PC-3 (cell line): ENCODE data around the gene TIMM17B. TPM values are rescaled to one million over a fixed set of nuclear protein-coding genes. Genes with fewer than 3 reads are reported as not detected.

ENCODE experiments used
- ATAC-seq: fragments of 200-7000 bp; cut with Tn5 transposase; 2 replicates; pipeline ENCODE4 v1.9.1; 2020; ENCODE audit warnings: mild to moderate bottlenecking, moderate library complexity
- BruUV-seq: library from RNA; stranded (reverse); fragments of 400-500 nt; replicated peaks from 2 replicates; lab custom pipeline; 2021; lab: Mats Ljungman, UMichigan
- CTCF ChIA-PET: fragments of 300-600 bp; sonication (Branson Sonifier 250); formaldehyde crosslinking; loops from one replicate; lab custom pipeline; 2022; ENCODE audit warnings: antibody characterized with exemption; lab: Charles Lee
- POLR2A ChIA-PET: fragments of 300-600 bp; sonication (Branson Sonifier 250); formaldehyde crosslinking; loops from one replicate; lab custom pipeline; 2022; ENCODE audit warnings: antibody characterized with exemption; ENCODE audit not compliant: unreplicated experiment; lab: Charles Lee
- DNase-seq: peaks from one replicate; pipeline ENCODE4 v3.0.0-alpha.2; 2015
- H2AFZ ChIP-seq: fragments of 300-600 bp; sonication (generic); 2 replicates; pipeline ENCODE4 v1.6.0; 2016; ENCODE audit warnings: antibody characterized with exemption, low read length
- H3F3A ChIP-seq: fragments of 300-600 bp; sonication (generic); one replicate; pipeline ENCODE4 v1.6.0; 2017; ENCODE audit warnings: antibody characterized with exemption, low read length, control low read depth, mild to moderate bottlenecking; ENCODE audit not compliant: unreplicated experiment
- H3K27ac ChIP-seq: fragments of 300-600 bp; sonication (generic); 2 replicates; pipeline ENCODE4 v1.5.1; 2016; ENCODE audit warnings: mild to moderate bottlenecking, low read length
- H3K27me3 ChIP-seq: fragments of 300-600 bp; sonication (generic); 2 replicates; pipeline ENCODE4 v1.6.1; 2016; ENCODE audit warnings: low read length, mixed read lengths
- H3K36me3 ChIP-seq: fragments of 300-600 bp; sonication (generic); 2 replicates; pipeline ENCODE4 v1.6.1; 2016; ENCODE audit warnings: low read depth, mixed run types, low read length, mixed read lengths
- H3K4me1 ChIP-seq: fragments of 300-600 bp; sonication (generic); 2 replicates; pipeline ENCODE4 v1.5.1; 2016; ENCODE audit warnings: low read length; ENCODE audit not compliant: insufficient read depth
- H3K4me2 ChIP-seq: fragments of 300-600 bp; sonication (generic); 2 replicates; pipeline ENCODE4 v1.6.0; 2016; ENCODE audit warnings: low read length
- H3K4me3 ChIP-seq: fragments of 300-600 bp; sonication (generic); 2 replicates; pipeline ENCODE4 v1.5.1; 2016; ENCODE audit warnings: mild to moderate bottlenecking, low read length, mixed read lengths
- H3K79me2 ChIP-seq: fragments of 300-600 bp; sonication (generic); 2 replicates; pipeline ENCODE4 v1.6.1; 2017; ENCODE audit warnings: low read length, mixed read lengths
- H3K9ac ChIP-seq: fragments of 300-600 bp; sonication (generic); 2 replicates; pipeline ENCODE4 v1.6.0; 2016; ENCODE audit warnings: mild to moderate bottlenecking, low read length
- H3K9me2 ChIP-seq: fragments of 300-600 bp; sonication (generic); replicated peaks from 2 replicates; pipeline ENCODE4 v1.6.1; 2016; ENCODE audit warnings: mixed run types, low read length, mixed read lengths
- H3K9me3 ChIP-seq: fragments of 300-600 bp; sonication (generic); 2 replicates; pipeline ENCODE4 v1.6.1; 2016; ENCODE audit warnings: low read length, mixed read lengths
- H4K20me1 ChIP-seq: fragments of 300-600 bp; sonication (generic); 2 replicates; pipeline ENCODE4 v1.6.1; 2016; ENCODE audit warnings: low read length, mixed read lengths
- CTCF ChIP-seq: fragments of 300-600 bp; sonication (generic); conservative IDR thresholded peaks from 2 replicates; pipeline ENCODE4 v1.5.1; 2017; ENCODE audit warnings: antibody characterized with exemption, low read depth, mild to moderate bottlenecking, low read length
- EZH2 ChIP-seq: fragments of 300-600 bp; sonication (generic); IDR thresholded peaks from one replicate; pipeline ENCODE4 v1.6.1; 2017; ENCODE audit warnings: antibody characterized with exemption, mild to moderate bottlenecking, low read length; ENCODE audit not compliant: unreplicated experiment
- EZH2phosphoT487 ChIP-seq: fragments of 300-600 bp; sonication (generic); IDR thresholded peaks from 2 replicates; pipeline ENCODE4 v1.6.1; 2018; ENCODE audit warnings: mild to moderate bottlenecking, antibody characterized with exemption, low read length, borderline replicate concordance
- intact Hi-C: fragments of 100-400 bp; cut with micrococcal nuclease; formaldehyde crosslinking; loops from 2 replicates; pipeline ENCODE4 v1.9.0; 2023
- total RNA-seq: library from RNA; depleted of rRNA; stranded (reverse); fragments of >200 nt; gene quantifications from 2 replicates; pipeline ENCODE4 v1.2.3, GENCODE V29; 2014

The TIMM17B gene
- total RNA-seq, 1 experiment from 2014 or later: 101 TPM

DNA sequence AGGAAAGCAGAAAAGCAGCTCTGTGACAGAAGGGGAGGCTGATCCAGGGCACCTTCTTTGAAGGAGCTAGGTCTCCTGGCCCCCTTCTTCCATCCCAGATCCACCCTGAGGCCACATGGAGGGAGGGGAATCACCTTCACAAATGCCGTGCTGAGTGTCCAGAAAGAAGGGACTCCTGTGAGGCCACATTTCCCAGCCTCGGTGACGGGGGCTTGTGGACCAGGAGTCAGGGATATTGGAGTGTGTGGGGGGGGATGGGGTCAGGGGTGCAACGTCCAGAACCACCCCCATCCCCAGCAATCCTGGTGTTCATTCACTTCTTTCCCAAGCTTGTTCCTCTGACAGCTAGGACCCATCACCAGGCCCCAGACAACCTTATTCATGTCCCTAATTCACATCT is 4.7 kb downstream of the TIMM17B start:
- Histone ChIP-seq H3K9me2 (no peaks in the 10 kb centered on the region), H3K4me2 (no peak overlapping the region), H3K36me3 (no peaks in the 10 kb centered on the region; the same call in 1 of the 2 replicates), H3K9me3 (no peaks in the 10 kb centered on the region), H3K79me2 (peaks cover 29% of the 10 kb centered on the region), H2AFZ (no peak overlapping the region), H3K9ac (no peak overlapping the region), H3F3A (no peaks in the 10 kb centered on the region), H3K4me3 (no peak overlapping the region), H3K27me3 (no peaks in the 10 kb centered on the region), H3K27ac (no peak overlapping the region), H4K20me1 (no peaks in the 10 kb centered on the region), H3K4me1 (peaks cover 15% of the 10 kb centered on the region; the same call in 1 of the 2 replicates)
- CTCF ChIA-PET: interaction anchor here (0.6 to 0.7 kb wide), 2 partner anchors 36 to 244 kb away, joined by 3 read pairs; no protein-coding TSS in a partner anchor
- intact Hi-C loops: no loop called here
- DNase-seq (no peak), ATAC-seq (no peak)
- TF ChIP-seq CTCF (no peak), EZH2 (no peak), EZH2phosphoT487 (no peak)
- POLR2A ChIA-PET: interaction anchor here (0.6 kb wide), 1 partner anchor 91 kb away, joined by 3 read pairs; the partner anchor contains the start of gene HDAC6
- BruUV-seq: no TSS peak

DNA sequence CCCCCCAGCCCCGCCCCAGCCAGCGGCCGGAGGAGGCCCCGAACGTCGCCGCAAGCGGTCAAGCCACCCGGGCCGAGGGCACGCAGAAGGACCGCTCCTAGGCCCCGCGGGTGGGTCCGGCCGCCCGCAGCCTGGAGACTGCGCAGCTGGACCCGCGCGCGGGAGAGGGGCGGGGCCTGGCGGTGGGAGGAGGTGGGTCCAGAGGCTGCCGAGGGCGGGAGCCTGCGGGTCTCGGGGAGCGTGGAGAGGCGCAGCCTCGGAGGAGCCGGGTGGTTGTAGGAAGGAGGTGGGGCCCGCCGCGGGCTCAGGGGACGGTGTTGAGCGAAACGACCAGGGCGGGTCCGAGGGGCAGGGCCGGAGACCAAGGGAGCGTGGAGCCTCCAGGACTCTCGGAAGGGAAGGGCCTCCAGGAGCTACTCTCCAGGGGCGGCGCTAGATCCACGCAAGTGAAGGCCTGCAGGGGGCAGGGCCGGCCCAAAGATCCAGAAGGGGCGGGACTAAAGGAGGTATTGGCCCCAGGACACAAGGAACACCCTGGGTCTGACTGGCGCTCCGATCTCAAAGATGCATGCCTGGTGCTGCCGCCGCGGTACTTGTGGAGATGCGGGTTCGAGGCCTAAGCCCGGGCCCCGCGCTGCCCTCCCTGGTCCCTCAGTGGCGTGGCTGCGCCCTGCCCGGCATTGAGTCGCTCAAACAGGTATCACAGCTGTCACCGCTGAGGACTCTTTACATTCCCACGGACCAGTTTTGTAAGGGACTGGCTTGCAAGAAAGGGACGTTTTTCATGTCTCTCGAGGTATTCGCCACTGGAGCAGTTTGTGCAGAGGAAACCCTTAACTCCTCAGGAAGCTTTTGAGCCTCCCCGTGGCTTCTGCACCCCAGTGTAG is 5.9 kb downstream of the TIMM17B start:
- CTCF ChIA-PET: interaction anchor here (0.6 to 0.7 kb wide), 2 partner anchors 152 to 215 kb away, joined by 4 to 5 read pairs; partner anchors contain the start of gene TFE3
- no TSS peak for BruUV-seq
- Histone ChIP-seq H3K27me3 (no peaks in the 10 kb centered on the region), H3K27ac (no peak overlapping the region), H3K9me2 (no peaks in the 10 kb centered on the region), H3K9me3 (no peaks in the 10 kb centered on the region), H3F3A (no peaks in the 10 kb centered on the region), H3K79me2 (peaks cover 20% of the 10 kb centered on the region), H3K36me3 (no peaks in the 10 kb centered on the region; the same call in 1 of the 2 replicates), H3K4me3 (peak overlapping the region; percentile 64), H3K9ac (peak overlapping the region; percentile 61), H3K4me2 (peak overlapping the region; percentile 96), H4K20me1 (no peaks in the 10 kb centered on the region), H2AFZ (peak overlapping the region; percentile 86), H3K4me1 (peaks cover 14% of the 10 kb centered on the region; the same call in 1 of the 2 replicates)
- POLR2A ChIA-PET: interaction anchor here (0.8 kb wide), 1 partner anchor 90 kb away, joined by 4 read pairs; the partner anchor contains the start of gene HDAC6
- intact Hi-C loops: loop anchor here (2.0 kb wide), 3 partner anchors 23 to 89 kb away; partner anchors contain the start of gene HDAC6
- ATAC-seq (peak; percentile 94), DNase-seq (peak; percentile 91)
- TF ChIP-seq CTCF: peak; percentile 57
- TF ChIP-seq EZH2phosphoT487: no peak
- TF ChIP-seq EZH2: no peak
